Kidney tubule cell (primary cell): Measurements from ENCODE around the gene RPS6KA1.
"Not testable (repeated sequence)": the region's sequence is repeated elsewhere in the genome, so short reads cannot be mapped to it uniquely, and the experiment has no call there.

Experiments used
- DNase-seq: peaks from one replicate; pipeline ENCODE4 v3.0.0-alpha.2; 2018; ENCODE audit warnings: low spot score

RPS6KA1 gene

DNA sequence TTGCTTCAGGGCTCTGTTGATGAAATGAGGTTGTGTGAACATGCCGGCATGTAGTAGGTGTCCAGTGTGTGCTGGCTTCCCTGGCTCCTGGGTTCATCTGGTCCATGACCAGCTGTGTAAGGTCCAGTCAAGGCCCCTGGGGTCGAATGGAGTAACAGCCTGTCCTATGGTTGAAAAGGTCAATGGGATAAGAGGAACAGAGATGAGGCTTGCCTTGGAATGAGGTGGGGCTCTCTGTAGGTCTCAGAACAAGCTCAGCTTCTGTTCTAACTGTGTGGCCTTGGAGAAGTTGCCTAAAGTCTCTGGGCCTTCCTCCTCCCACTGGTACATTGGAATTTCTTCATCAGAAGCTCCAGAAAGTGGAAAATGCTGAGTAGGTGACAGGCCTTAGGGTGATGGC lies 26.6 kb downstream of the RPS6KA1 start:
- no peak for DNase-seq

DNA sequence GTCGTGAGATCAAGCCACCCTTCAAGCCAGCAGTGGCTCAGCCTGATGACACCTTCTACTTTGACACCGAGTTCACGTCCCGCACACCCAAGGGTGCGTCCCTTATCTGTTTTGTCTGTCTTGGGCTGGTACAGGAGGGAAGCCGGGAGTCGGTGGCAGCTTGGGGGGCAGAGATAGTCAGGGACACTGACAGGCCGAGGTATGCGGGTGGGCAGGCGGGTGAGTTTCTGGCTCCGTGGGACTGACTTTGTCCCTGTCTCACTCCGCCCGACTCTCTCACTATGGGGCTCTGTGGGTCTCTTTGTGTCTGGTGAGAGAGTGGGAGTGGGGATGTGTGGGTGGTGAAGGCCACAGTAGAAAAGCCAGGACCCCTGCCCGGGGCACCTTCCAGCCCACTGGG lies 27.4 kb downstream of the RPS6KA1 start:
- DNase-seq: no peak

DNA sequence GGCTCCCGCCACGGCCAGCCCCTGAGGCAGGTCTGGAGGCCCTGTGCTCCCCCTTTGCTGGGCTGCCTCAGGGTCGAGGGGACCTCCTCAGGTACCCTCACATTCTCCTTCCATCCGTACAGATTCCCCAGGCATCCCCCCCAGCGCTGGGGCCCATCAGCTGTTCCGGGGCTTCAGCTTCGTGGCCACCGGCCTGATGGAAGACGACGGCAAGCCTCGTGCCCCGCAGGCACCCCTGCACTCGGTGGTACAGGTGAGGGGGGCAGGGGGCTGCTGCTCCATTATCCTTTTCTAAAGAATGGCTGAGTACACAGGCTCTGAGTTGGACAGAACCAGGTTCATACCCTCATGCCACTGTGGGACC lies 29.1 kb downstream of the RPS6KA1 start:
- DNase-seq: no peak

DNA sequence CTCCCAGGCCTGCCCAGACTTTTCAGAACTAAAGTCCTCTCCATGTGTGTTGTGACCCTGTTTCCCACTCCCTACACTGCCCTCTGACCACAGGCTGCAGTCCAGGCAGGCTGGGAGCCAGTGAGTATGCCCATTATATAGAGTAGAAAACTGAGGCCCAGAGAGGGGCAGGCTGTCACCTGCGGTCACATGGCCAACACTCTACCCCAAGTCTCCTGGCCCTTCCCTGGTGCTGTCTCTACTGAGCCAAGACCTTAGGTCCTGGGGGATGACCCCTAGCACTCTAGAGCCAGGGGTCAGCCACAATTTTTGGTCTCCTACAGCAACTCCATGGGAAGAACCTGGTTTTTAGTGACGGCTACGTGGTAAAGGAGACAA lies 30.8 kb downstream of the RPS6KA1 start:
- no peak for DNase-seq

DNA sequence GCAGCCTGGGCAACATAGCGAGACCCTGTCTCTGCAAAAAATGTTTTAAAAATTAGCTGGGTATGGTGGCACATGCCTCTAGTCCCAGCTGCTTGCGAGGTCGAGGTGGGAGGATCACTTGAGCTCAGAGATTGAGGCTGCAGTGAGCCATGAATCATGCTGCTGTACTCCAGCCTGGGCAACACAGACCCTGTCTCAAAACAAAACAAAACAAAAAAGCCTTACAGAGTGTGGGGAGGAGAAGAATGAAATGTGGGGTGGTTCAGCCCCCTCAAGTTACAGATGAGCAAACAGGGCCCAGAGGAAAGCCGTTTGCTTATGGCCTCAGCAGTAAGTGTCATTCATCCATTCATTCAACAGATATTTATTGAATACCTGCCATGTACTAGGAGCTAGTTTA lies 40.7 kb downstream of the RPS6KA1 start:
- peak; percentile 6 for DNase-seq

DNA sequence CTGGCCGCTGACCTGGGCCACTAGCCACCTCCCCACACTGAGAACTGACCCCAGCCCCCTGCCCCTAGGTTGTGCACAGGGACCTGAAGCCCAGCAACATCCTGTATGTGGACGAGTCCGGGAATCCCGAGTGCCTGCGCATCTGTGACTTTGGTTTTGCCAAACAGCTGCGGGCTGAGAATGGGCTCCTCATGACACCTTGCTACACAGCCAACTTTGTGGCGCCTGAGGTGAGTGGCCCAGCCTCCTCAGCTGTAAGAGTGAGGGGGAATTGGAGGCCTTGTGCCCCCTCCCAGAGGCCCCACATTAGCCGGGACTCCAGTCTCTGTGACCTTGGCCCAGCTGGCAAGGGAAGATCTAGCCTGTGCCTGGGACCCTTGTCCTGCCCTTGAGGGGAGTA lies 41.8 kb downstream of the RPS6KA1 start:
- no peak for DNase-seq

DNA sequence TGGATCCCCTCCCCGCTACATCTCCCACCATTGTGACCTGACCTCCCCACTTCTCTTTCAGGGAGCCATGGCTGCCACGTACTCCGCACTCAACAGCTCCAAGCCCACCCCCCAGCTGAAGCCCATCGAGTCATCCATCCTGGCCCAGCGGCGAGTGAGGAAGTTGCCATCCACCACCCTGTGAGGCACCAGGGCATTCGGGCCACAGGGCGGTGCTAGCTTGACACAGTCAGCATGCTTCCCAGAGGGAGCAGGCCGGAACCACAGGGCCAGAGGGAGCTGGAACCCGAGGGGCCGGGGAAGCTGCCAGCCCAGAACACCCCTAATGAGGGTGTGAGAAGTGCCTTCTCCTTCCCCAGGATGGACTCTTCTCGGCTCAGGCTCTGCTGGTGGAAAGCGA lies 44.5 kb downstream of the RPS6KA1 start:
- no peak for DNase-seq

DNA sequence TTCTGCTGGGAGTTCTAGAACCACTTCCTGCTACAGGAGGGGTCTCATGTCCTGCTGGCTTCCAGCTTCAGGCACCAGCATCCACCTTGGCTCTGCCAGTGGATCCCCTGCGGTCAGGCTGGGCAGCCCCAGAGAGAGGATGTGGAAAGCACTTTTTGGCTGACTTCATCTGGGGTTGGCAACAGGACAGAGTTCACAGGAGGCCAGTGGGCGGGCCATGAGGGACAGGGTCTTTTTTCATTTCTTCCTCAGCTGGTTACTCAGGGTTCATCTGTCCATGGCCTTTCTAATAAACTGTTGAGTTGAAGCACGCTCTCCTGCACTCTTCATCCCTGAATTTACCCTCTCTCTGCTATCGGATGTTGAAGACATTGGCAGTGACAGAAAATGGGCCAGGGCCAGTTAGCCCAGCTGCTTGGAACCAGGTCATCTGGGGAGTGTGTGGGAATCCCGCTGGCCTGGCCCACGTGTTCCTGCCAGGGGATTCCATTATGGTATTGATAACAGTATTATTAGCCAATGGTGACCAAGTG lies 45.2 kb downstream of the RPS6KA1 start:
- DNase-seq: peak; percentile 28

DNA sequence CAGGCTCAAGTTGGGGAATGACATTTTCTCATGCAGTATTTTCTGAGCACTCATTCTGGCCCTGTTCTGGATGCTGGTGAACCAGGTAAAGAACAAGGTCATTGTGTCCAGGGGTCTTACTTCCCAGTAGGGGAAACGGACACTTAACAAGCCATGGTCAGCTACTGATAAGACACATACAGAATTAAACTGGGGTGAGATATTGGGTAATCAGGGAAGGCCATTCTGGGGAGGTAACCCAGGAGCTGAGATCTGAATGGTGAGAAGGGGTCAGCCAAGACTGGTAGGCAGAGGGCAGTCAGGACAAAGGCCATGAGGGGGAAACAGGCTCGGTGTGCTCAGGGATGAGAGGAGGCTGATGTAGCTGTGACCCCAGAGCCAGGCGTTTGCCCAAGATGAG lies 45.8 kb downstream of the RPS6KA1 start:
- no peak for DNase-seq

DNA sequence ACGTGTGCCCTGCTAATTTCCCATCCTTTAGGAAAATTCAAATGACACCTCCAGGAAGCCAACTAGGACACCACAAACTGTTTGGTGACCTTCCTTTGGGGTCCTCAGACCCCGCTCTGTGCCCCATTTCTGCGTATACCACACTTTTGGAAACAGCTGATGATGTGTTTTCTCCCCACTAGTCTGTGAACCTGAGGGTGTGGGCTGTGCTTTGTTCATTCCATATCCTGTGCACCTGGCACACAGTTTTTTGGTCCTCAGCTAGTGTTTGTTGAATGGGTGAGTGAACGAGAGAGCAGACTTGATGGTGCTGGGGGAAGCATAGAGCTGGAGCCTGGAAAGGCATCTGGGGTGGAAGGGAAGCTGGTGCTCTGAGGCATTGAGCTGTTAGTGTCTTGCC lies 48.6 kb downstream of the RPS6KA1 start:
- no peak for DNase-seq

DNA sequence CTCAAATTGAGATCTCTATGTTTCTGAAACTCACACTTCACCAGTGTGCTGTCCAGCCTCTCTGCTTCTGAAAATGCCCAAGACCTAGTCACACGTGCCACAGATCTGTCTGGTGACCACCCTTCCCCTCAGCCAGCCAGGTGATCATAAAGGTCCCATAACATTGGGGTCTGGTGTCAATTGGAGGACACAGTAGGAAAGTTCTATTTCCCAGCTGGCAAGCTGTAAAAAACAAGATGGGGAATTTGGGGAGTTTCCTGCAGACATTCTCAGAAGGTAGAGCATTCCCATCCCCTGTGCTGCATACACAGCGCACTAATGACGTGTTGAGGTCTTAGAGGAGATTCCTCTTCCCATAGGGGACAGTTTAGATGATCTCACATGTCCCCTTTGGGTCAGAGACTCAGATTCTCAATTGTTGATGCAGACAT lies 50.1 kb downstream of the RPS6KA1 start:
- no peak for DNase-seq

DNA sequence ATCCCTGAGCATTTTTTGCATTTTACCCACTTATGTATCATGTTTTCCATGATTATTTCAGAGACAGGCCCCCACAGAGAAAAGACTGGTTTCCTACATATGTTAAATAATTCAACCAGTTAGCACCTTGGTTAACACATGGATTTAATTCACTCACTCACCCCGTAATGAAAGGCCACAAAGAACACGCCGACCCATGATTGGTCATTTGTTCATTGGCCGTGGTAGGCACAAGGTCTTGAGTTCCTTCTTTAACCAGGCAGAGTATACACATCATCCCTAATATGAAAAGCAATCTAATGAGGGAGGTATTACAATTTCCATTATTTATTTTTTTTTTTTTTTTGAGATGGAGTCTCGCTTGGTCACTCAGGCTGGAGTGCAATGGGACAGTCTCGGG lies 50.6 kb downstream of the RPS6KA1 start:
- DNase-seq: no peak

DNA sequence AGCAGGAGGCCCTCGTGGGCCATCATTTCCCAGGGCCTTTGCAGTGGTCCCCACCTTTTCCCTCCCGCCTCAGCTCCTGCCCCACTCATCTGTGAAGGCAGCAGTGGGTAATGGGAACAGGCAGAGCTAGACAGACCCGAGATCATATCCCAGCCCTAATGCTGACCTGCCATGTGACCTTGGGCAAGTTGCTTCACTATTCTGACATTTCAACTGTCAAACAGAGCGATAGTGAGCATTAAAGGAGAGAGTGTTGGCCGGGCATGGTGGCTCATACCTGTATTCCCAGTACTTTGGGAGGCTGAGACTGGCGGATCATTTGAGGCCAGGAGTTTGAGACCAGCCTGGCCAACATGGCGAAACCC lies 51.7 kb downstream of the RPS6KA1 start:
- no peak for DNase-seq

DNA sequence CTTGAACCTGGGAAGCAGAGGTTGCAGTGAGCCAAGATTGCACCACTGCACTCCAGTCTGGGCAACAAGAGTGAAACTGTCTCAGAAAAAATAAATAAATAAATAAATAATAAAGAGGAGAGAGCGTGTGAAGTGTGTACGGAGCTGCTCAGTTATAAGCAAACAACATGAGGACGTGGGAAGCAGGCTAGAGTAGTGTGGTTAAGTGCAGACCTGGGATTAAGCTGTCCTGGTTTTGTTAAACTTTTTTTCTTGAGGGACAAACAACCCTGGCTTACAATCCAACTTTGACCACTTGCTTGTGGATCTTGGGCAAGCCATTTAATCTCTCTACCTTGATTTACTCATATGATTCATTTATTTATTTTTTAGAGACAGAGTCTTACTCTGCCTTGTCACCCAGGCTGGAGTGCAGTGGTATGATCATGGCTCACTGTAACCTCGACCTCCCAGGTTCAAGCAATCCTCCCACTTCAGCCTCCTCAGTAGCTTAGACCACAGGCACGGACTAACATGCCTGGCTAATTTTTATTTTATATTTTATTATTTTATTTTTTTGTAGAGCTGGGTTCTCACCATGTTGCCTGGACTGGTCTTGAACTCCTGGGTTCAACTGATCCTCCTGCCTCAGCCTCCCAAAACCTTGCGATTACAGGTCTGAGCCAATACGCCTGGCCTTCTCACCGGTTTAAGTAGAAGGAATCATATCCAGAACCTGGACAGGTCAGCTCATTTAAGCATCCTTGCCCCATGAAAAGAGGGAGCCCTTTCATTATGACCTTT lies 52.7 kb downstream of the RPS6KA1 start:
- peak; percentile 32 for DNase-seq

DNA sequence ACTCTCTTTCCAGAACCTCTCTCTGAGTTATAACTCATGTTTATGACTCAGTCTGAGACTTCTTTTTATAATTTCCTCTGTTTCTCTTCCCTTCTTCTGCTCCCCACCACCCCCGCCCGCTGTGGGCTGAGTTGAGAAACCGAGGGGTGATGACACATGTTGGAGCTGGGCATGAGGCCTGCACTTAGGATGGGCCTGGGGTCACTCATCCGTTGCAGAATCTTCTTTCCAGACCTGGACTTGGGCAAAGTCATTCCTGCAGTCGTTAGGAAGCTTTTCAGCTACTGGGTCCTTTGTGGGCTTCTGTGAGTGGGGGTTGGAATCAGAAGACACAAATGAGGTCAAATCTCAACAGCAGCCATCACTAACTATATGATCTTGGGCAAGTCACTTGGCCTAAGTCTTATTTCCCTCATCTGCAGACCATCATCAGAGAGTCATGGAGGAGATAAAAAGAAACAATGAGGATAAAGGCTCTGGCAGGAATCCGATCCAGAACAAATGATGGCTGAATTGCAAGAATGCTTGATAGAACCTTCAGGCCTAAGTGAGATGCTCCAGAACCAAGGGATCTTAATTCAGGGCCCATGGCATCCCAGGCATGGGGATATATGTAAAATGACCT lies 53.4 kb downstream of the RPS6KA1 start:
- peak; percentile 91 for DNase-seq

DNA sequence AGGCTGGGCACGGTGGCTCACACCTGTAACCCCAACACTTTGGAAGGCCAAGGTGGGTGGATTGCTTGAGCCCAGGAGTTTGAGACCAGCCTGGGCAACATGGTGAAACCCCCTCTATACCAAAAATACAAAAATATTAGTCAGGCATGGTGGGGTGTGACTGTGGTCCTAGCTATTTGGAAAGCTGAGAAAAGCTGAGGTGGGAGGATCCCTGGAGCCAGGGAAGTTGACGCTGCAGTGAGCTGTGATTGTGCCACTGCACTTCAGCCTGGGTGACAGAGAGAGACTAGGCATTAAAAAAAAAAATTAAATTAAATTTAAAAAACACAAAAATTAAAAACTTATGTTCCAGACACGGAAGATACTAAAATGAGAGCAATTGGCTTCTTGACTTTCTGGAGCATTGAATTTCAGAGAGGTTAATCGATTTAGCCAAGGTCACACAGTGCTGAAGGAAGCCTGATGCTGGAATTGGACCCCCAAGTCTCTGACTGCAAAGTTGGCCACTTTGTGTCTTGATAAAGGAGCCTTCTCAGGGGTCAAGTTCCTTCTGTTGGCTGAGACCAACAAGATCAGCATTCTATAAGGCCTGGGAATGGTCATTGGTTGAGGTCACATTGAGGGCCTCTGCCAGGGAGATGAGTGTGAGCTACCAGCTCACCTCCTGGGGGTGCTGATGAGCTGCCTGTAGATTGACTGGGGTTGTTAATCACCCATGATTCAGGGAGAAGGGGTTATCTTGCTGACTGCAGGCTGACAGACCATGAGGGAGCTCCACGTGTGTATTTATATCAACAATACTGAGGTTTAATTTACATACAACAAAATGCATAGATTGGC lies 54.3 kb downstream of the RPS6KA1 start:
- peak; percentile 42 for DNase-seq

DNA sequence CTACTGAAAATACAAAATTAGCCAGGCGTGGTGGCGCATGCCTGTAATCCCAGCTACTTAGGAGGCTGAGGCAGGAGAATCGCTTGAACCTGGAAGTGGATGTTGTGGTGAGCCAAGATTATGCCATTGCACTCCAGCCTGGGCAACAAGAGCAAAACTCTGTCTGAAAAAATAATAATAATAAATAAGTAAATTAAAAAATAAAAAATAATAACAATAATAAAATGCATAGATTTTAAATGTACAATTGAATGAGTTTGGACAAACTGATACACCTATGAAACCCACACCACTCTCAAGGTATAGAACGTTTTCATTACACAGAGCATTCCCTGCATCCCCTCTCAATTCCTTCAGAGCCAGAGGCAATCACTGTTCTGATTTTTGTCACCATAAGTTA lies 55.0 kb downstream of the RPS6KA1 start:
- not testable (repeated sequence) for DNase-seq

DNA sequence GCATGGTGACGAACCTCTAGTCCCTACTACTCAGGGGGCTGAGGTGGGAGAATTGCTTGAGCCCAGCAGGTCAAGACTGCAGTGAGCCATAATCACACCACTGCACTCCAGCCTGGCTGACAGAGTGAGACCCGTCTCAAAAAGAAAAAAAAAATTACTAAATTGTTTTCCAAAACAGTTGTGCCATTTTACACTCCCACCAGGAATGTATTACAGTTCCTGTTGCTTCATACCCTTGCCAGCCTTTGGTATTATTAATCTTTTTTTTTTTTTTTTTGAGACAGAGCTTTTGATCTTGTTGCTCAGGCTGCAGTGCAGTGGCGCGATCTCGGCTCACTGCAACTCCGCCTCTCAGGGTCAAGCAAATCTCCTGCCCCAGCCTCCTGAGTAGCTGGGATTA lies 55.9 kb downstream of the RPS6KA1 start:
- no peak for DNase-seq

DNA sequence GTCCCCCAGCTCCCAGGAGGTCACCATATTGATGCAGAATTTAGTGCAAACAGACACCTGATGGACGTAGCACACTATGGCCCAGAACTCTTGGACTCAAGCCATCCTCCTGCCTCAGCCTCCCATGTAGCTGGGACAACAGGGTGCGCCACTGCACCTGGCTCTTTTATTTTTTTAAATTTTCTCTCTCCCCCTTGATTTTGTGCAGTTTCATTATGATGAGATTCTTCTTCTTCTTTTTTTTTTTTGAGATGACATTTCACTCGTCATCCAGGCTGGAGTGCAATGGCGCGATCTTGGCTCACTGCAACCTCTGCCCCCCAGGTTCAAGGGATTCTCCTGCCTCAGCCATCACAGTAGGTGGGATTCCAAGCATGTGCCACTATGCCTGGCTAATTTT lies 63.8 kb downstream of the RPS6KA1 start:
- DNase-seq: no peak

DNA sequence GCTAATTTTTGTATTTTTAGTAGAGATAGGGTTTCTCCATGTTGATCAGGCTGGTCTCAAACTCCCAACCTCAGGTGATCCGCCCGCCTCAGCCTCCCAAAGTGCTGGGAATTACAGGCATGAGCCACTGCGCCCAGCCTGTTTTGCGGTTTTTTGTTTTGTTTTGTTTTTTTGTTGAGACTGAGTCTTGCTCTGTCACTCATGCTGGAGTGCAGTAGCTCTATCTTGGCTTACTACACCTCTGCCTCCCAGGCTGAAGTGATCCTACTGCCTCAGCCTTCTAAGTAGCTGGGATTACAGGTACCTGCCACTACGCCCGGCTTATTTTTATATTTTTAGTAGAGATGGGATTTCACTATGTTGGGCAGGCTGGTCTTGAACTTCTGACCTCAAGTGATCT lies 65.0 kb downstream of the RPS6KA1 start:
- not testable (repeated sequence) for DNase-seq

DNA sequence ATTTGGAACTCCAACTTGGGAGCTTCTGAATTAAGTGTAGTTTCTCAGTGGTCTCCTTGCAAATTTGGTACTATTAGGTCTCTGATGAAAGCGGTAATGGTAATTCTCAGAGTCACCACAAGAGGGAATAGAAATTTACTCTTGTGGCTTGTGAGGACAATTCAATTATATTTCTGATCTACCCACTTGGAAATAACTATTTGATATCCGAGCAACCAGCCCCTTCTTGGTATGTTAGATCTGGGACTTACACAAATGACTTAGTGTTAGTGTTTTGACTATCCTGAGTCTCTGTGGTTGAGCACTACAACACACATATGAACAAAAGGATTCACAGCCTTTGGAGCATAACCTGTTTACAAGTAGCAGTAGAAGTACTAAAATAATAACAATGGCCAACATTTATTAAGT lies 68.1 kb downstream of the RPS6KA1 start:
- peak; percentile 55 for DNase-seq

DNA sequence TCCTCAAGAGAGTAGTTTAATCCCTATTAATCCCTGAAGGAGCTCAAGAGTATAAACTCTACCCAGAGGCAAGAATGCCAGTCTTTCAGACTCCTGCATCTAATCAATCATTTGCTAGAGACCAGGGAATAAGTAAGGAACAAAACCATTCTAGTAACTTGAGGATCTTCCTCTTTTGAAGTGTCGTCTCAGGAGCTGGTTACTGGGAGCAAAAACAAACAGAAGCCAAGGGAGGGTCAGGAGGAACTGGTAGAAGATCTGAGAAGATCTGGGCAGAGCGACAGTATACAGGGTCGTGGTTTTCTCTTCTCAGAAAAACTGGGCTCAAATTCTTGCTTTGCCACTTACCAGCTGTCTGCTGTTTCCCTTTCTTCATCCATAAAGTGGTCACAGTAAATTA lies 69.3 kb downstream of the RPS6KA1 start:
- DNase-seq: peak; percentile 20
